ELR (cell line): Measurements from ENCODE around the gene PEMT.

Experiments
- DNase-seq: peaks from one replicate; pipeline ENCODE4 v3.0.0-alpha.2; 2015; ENCODE audit warnings: low read depth

PEMT gene

DNA sequence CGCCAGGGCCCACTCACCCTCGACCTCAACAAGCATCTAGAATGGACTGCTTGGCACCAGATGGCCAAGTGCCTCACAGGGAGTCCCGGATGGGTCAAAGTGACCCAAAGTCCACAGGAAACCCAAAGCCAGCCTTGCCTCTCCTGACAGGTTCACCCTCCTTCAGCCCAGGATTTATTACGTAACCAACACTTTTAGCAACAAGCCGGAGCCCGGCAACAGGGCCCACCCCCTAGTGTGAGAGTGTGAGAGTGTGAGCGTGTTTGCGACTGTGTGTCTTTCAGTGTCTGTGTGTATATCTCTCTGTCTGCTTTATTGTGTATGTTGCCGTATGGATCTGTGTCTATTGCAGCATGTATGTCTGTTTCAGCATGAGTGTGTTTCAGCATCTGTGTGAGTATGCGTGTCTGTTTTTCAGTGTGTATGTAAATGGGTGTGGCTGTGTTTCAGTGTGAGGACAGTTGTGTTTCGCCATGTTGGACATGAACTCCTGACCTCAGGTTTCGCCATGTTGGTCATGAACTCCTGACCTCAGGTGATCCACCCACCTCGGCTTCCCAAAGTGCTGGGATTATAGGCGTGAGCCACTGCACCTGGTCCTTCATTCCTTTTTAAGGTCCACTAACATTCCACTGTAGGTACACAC lies 13.7 kb upstream of the PEMT start:
- DNase-seq, result no peak

DNA sequence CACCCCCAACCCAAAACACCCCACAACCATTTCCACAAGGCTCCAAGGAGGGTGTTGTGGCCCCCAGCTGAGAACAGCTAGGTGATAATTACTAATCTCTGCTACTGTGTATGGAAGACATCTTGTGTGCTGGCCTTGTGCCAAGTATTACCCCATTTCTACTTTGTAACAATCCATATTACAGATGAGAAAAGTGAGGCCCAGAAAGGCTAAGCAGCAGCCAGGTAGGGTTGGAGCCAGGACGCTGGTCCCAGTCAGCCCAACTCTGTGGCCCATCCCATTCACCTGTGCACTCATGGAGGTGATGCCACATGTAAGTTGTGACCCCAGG lies 12.4 kb upstream of the PEMT start:
- DNase-seq, result no peak

GRCh38 chr17:17603178-17603894 lies 11.8 kb upstream of the PEMT start:
- DNase-seq, result no peak

- no peak for DNase-seq
These were observed 8.5 kb upstream of the PEMT start for GRCh38 chr17:17599965-17600364.

DNA sequence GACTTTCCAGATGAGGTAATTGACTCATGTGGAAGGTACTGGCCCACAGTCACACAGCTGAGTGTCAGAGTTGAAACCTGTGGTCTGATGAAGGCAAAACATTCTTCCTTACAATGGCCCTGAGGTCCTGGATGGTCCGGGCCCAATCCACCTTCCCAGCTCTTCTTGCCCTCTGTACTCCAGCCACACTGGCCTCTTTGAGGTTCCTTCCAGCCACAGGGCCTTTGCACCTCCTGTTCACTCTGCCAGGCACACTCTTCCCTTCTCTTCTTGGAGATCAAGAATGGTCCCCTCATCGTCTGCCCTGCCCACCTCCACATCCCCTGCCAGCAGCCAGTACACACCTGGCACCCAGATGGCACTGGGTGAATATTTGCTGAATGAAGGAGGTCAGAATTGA lies 6.5 kb upstream of the PEMT start:
- no peak for DNase-seq

GRCh38 chr17:17595755-17596154 lies 4.2 kb upstream of the PEMT start:
- DNase-seq, result no peak

DNA sequence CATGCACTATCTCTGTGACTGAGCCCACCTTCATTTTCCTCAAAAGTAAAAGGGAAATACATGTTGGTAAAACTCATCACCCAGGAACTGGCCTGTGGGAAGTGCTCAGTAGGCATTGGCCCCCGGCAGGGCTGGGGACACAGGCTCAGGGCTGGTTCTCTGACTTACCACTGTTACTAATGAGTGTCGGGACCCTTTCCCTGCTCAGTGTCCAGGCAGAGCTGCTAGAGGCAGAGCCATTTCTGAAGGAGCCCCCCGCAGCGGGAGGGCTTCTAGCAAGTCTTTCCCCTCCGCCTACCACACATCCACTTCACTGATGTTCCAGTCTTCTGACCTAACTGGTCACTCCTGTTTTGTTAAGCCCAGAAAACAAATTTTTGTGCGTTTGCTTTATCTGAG lies 1.7 kb upstream of the PEMT start:
- DNase-seq, result no peak

DNA sequence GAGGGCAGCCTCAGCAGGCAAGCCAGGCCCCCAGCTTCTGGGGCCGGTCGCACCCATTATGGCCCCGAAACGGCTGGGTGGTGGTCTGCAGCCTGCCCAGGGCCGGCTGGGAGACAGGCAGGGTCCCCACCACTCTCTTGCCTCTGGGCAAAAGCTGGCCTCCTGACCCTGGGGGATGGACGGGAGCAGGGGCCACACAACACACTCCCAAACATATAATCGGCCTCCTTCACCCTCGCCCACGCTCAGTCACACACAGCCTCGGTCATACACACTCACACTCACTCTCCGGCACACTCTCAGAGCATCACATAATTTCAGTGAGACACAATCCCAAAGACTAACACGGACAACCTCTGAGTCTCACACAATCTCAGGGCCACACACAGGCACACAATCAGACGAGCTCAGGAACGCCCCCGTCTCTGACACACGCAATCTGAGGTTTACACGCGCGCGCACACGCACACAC lies 589 bp downstream of the PEMT start:
- no peak for DNase-seq

DNA sequence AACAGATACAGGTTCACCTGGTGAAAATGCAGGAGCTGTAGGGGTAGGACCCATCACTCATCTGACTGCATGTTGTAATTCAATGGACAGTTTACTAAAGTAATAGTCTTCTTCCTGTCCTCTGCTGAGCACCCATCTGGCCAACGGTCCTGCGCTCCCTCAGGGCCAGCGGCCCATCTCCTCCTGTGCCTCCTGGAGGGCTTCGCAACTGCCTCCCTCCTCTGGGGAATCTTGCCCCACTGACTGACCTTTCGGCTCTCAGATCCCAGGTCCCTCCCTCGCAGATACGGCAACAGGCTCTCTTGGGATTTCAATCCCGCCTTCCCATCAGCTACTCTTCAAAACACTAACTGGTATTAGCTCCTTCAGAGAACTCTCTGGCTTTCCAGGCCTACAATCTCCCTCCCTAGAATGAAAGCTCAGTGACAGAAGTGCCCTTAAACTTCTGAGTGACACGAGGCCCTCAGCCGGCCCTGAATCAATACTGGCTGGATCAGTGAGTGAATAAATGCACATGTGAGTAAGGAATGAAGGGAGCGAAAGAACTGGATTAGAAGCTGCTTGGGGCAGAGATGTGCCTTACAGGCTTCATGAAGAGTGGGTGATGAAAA lies 1.3 kb downstream of the PEMT start:
- peak; percentile 22 for DNase-seq

- no peak for DNase-seq
These were observed 3.7 kb downstream of the PEMT start for GRCh38 chr17:17587614-17588337.

DNA sequence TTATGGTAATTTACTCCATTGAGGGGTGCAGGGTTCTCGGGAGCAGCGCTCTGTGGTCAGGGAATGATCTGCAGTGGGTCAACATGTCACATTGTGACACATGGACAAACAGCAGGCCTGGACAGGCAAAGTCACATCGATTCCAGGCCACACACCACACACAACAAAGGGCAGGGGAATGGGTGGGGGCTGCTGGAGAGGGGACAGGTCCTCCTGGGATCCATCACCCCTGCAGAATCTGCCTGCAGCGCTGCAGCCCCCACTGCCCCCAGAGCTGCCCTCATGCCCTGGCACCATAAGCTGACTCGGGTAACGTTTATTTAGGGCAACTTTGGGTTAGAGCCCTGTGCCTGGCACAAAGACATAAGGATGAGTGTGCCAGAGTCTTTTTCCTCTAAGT lies 9.1 kb downstream of the PEMT start:
- no peak for DNase-seq

DNA sequence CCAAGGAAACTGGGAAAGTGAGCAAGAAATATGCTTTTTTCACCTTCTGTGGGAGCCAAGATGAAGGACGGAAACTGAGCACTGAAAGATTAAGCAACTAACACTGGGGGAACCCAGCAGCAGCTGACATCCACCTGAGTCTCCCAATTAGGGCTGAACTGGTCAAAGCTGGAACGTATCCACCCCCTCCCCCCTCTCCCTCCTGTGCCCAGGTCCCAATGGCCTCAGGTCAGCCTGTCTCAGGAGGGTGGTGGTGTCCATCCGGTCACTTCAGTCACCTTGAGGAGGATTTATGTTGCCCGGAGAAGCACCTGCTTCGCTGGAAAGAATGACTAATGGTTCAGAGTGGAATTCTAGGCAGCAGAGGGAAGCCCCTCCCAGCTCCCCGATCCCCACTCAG lies 10.0 kb downstream of the PEMT start:
- no peak for DNase-seq

GRCh38 chr17:17580662-17581470 lies 10.6 kb downstream of the PEMT start:
- DNase-seq, result peak; percentile 53

DNA sequence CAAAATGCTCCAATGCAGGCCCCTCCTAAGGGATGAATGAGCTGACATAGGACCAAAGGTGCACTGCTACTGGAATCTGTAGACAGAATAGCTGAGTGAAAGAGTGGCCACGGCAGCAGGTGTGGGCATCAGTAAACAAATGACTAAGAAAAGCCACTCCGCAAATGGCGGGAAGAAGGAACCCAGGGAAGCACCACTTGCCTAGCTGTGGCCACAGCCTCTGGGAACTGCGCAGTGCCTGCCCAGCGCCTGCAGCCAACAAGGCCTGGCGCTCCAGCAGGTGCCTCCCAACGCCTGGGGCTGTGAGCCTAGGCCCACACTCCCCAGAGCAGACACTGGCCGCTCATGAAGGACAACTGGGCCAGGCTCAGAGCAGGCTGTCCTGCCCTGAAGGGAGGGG lies 11.8 kb downstream of the PEMT start:
- no peak for DNase-seq

GRCh38 chr17:17577373-17577772 lies 14.1 kb downstream of the PEMT start:
- no peak for DNase-seq

GRCh38 chr17:17576772-17577234 lies 14.7 kb downstream of the PEMT start:
- no peak for DNase-seq

- DNase-seq, result no peak
These were observed 15.9 kb downstream of the PEMT start for GRCh38 chr17:17575360-17576251.

GRCh38 chr17:17573912-17574311 lies 17.6 kb downstream of the PEMT start:
- no peak for DNase-seq

GRCh38 chr17:17572010-17572785 lies 19.3 kb downstream of the PEMT start:
- no peak for DNase-seq
